CD14-positive monocyte (primary cell): ENCODE data around the gene LAG3. TPM values are rescaled to one million over a fixed set of nuclear protein-coding genes. Genes with fewer than 3 reads are reported as not detected.
A peak's percentile ranks its signal among the peaks of the same experiment; 100 is the strongest.

Experiments
- DNase-seq, 3 donors: peaks; one replicate each; pipeline ENCODE4 v3.0.0-alpha.2; 2011 to 2022
- H2AFZ ChIP-seq: 2 replicates; pipeline ENCODE4 v1.6.0; 2012; ENCODE audit warnings: mild to moderate bottlenecking, low read depth, low read length, inconsistent platforms; ENCODE audit not compliant: insufficient read depth, poor library complexity, severe bottlenecking
- H3K27ac ChIP-seq, 2 donors: 1 replicate in 1 of 2; 2 replicates in 1 of 2; pipeline ENCODE4 v1.5.1; 2012 to 2013; ENCODE audit warnings: low read length in 2 of 2, control low read depth in 1 of 2, inconsistent platforms in 1 of 2, low read depth in 1 of 2, mild to moderate bottlenecking in 1 of 2
- H3K27me3 ChIP-seq, 2 donors: one replicate each; pipeline versions ENCODE4 v1.6.0 to v1.6.1; 2011 to 2013; ENCODE audit warnings: low read length in 2 of 2; ENCODE audit not compliant: control insufficient read depth in 2 of 2, insufficient read depth in 2 of 2
- H3K36me3 ChIP-seq, 2 donors: replicated peaks in 1 of 2; 1 replicate in 1 of 2; 2 replicates in 1 of 2; pipeline versions ENCODE4 v1.5.1 to v1.6.1; 2012 to 2013; ENCODE audit warnings: low read length in 2 of 2, control low read depth in 1 of 2, inconsistent platforms in 1 of 2, mild to moderate bottlenecking in 1 of 2; ENCODE audit not compliant: insufficient read depth in 2 of 2, control insufficient read depth in 1 of 2
- H3K4me1 ChIP-seq, 2 donors: 1 replicate in 1 of 2; 2 replicates in 1 of 2; pipeline versions ENCODE4 v1.5.1 to v1.6.1; 2012 to 2013; ENCODE audit warnings: low read length in 2 of 2, control low read depth in 1 of 2, inconsistent platforms in 1 of 2, mild to moderate bottlenecking in 1 of 2, moderate library complexity in 1 of 2; ENCODE audit not compliant: insufficient read depth in 2 of 2, control insufficient read depth in 1 of 2
- H3K4me2 ChIP-seq: replicated peaks from 2 replicates; pipeline ENCODE3; 2012; ENCODE audit warnings: low read length, moderate library complexity, mild to moderate bottlenecking; ENCODE audit not compliant: poor library complexity, severe bottlenecking; ENCODE audit errors: extremely low read depth
- H3K4me3 ChIP-seq, 3 experiments: fragments of 200-600 bp in 1 of 3; sonication (generic) in 1 of 3; replicated peaks in 1 of 3; 1 replicate in 2 of 3; 2 replicates in 1 of 3; pipeline ENCODE4 v1.5.1; 2011 to 2013; ENCODE audit warnings: low read length in 3 of 3, mild to moderate bottlenecking in 3 of 3, control low read depth in 2 of 3, low read depth in 2 of 3, inconsistent platforms in 1 of 3, moderate library complexity in 1 of 3
- H3K79me2 ChIP-seq: 2 replicates; pipeline ENCODE4 v1.6.0; 2012; ENCODE audit warnings: mild to moderate bottlenecking, control low read depth, inconsistent platforms, low read length, moderate library complexity; ENCODE audit not compliant: insufficient read depth
- H3K9ac ChIP-seq: 2 replicates; pipeline ENCODE4 v1.6.0; 2017; ENCODE audit warnings: low read length, mild to moderate bottlenecking; ENCODE audit not compliant: insufficient read depth, poor library complexity, severe bottlenecking
- H3K9me3 ChIP-seq, 2 donors: replicated peaks in 1 of 2; 1 replicate in 1 of 2; 2 replicates in 1 of 2; pipeline versions ENCODE4 v1.5.1 to v1.6.1; 2012 to 2013; ENCODE audit warnings: low read length in 2 of 2, control low read depth in 1 of 2; ENCODE audit not compliant: control insufficient read depth in 1 of 2, insufficient read depth in 1 of 2
- H4K20me1 ChIP-seq: 2 replicates; pipeline ENCODE4 v1.6.0; 2012; ENCODE audit warnings: mild to moderate bottlenecking, low read length, control low read depth, moderate library complexity; ENCODE audit not compliant: insufficient read depth
- H3K27ac Mint-ChIP-seq, 7 donors: one replicate each; pipeline ENCODE4 v1.8.0; 2020; ENCODE audit warnings: mild to moderate bottlenecking in 7 of 7, mixed read lengths in 7 of 7, moderate library complexity in 6 of 7, inconsistent platforms in 2 of 7
- H3K27me3 Mint-ChIP-seq, 3 donors: one replicate each; pipeline ENCODE4 v1.8.0; 2021 to 2022; ENCODE audit warnings: low read depth in 3 of 3, mild to moderate bottlenecking in 3 of 3, mixed read lengths in 3 of 3, moderate library complexity in 3 of 3, inconsistent platforms in 1 of 3
- H3K36me3 Mint-ChIP-seq, 2 donors: one replicate each; pipeline ENCODE4 v1.8.0; 2020; ENCODE audit warnings: mixed read lengths in 2 of 2, inconsistent platforms in 1 of 2, mild to moderate bottlenecking in 1 of 2
- H3K4me1 Mint-ChIP-seq: one replicate; pipeline ENCODE4 v1.8.0; 2020; ENCODE audit warnings: mild to moderate bottlenecking, mixed read lengths
- H3K4me3 Mint-ChIP-seq, 2 donors: one replicate each; pipeline ENCODE4 v1.8.0; 2020; ENCODE audit warnings: mild to moderate bottlenecking in 2 of 2, mixed read lengths in 2 of 2, moderate library complexity in 1 of 2
- H3K9me3 Mint-ChIP-seq, 7 donors: one replicate each; pipeline ENCODE4 v1.8.0; 2020 to 2022; ENCODE audit warnings: mixed read lengths in 7 of 7, mild to moderate bottlenecking in 6 of 7, moderate library complexity in 6 of 7, inconsistent platforms in 2 of 7
- CTCF ChIP-seq: fragments of 200-600 bp; IDR thresholded peaks from one replicate; pipeline ENCODE4 v1.8.0; 2022; ENCODE audit warnings: antibody characterized with exemption, mild to moderate bottlenecking
- WGBS: methylation state at CpG from one replicate; pipeline ENCODE4 v1.1.5; 2013; ENCODE audit warnings: missing lambda C conversion rate; ENCODE audit not compliant: insufficient coverage; 5-methylcytosine and 5-hydroxymethylcytosine counted together
- intact Hi-C, 2 donors: fragments of 100-400 bp; cut with micrococcal nuclease; formaldehyde crosslinking; loops; one replicate each; pipeline versions ENCODE4 v1.15.0 to v1.15.1; 2023
- polyA plus RNA-seq, 3 donors: library from polyadenylated mRNA; depleted of rRNA in 1 of 3; unstranded in 2 of 3; stranded (reverse) in 1 of 3; fragments of 300-500 nt in 2 of 3; fragments of >200 nt in 1 of 3; fragmentation: Illumina TruSeq in 2 of 3; gene quantifications; 1 replicate in 2 of 3; 2 replicates in 1 of 3; pipeline ENCODE4 v1.2.3, GENCODE V29; 2012 to 2021

The LAG3 gene
- polyA plus RNA-seq, 3 donors: 0.04 TPM; not detected in 2

- intact Hi-C loops: no loop called here
- no peaks in the 10 kb centered on the region for H3K27me3 ChIP-seq
- no peaks in the 10 kb centered on the region for H3K9me3 ChIP-seq
- peak overlapping the region; percentile 29 to 69 for H3K27ac ChIP-seq
- H3K36me3 Mint-ChIP-seq: peaks cover 0 to 2% of the 10 kb centered on the region in 2 donors
- DNase-seq: peak in 2 of 3 donors; percentile 31 to 69
- TF ChIP-seq CTCF: no peak
- peaks cover 58 to 68% of the 10 kb centered on the region in 2 donors for H3K4me1 ChIP-seq
- H4K20me1 ChIP-seq: no peaks in the 10 kb centered on the region
- H3K27ac Mint-ChIP-seq: peak overlapping the region; percentile 74 to 89 (median 77)
- peak overlapping the region; percentile 6 to 72 for H3K4me3 Mint-ChIP-seq
- H3K4me2 ChIP-seq: peak overlapping the region; percentile 55
- WGBS: 0% methylated on average over 1 of the region's 5 CpGs
- H3K9me3 Mint-ChIP-seq: no peaks in the 10 kb centered on the region
- peaks cover 6% of the 10 kb centered on the region for H3K79me2 ChIP-seq
- H2AFZ ChIP-seq: peak overlapping the region; percentile 68
- H3K9ac ChIP-seq: peak overlapping the region; percentile 29
- H3K27me3 Mint-ChIP-seq: peaks cover 0 to 2% (median 1%) of the 10 kb centered on the region in 3 donors
- H3K4me1 Mint-ChIP-seq: peaks cover 56% of the 10 kb centered on the region
- H3K36me3 ChIP-seq: no peaks in the 10 kb centered on the region
- H3K4me3 ChIP-seq: peak overlapping the region in 1 of 3 experiments; percentile 50
Observed at GRCh38 chr12:6784761-6785160, 12.4 kb downstream of the LAG3 start.

DNA sequence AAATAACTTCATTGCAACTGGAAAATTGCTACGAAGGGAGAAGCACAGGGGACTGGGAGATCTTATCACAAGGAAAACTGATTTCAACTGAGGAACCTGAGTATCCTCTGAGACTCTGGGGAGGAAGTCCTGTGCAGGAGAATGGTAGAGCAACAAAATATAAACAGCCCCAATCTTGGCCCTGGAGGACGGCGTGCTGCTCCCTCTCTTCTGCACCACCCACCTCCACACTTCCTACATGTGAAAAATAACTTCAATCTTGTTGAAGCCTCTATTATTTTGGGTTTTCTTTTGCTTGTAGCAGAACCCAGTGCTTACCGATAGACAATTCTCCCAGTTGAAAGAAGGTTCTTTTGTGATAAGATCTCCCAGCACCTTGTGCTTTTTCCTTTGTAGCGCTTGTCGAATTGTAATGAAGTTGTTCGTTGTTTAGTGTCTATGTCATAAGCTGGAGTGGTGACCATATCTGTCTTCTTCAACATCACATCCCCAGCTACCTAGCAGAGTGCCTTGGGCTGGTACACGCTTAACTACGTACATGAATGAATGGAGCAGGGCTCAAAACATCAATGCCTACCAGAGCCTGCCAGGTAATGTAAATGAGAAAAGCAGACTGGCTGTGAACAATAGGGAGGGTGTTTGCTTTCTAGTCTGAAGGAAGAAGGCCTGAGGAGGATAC lies 14.2 kb downstream of the LAG3 start:
- DNase-seq: no peak

More for the DNA sequence above, 14.2 kb downstream of the LAG3 start:
- Mint-ChIP-seq H3K36me3 (peaks cover 0 to 2% of the 10 kb centered on the region in 2 donors), H3K9me3 (no peaks in the 10 kb centered on the region), H3K4me1 (peaks cover 67% of the 10 kb centered on the region), H3K27me3 (peaks cover 0 to 2% (median 1%) of the 10 kb centered on the region in 3 donors), H3K4me3 (no peak overlapping the region), H3K27ac (peak overlapping the region in 4 of 7 donors; percentile 21 to 35 (median 32))
- Histone ChIP-seq H3K9ac (no peak overlapping the region), H4K20me1 (no peaks in the 10 kb centered on the region), H3K4me3 (no peak overlapping the region), H3K79me2 (peaks cover 24% of the 10 kb centered on the region), H3K4me2 (no peak overlapping the region), H3K27me3 (no peaks in the 10 kb centered on the region), H3K27ac (peak overlapping the region in 1 of 2 donors; percentile 7), H3K4me1 (peaks cover 70 to 78% of the 10 kb centered on the region in 2 donors), H3K36me3 (no peaks in the 10 kb centered on the region), H3K9me3 (no peaks in the 10 kb centered on the region), H2AFZ (peak overlapping the region; percentile 7)
- no peak for TF ChIP-seq CTCF
- intact Hi-C loops: no loop called here
- 13% methylated on average over 1 of the region's 9 CpGs for whole genome bisulfite sequencing
